Erythroblast (primary cell): ENCODE results near the gene SYNE2.

Experiments
- GATA1 ChIP-seq: IDR thresholded peaks from 2 replicates; pipeline ENCODE4 v1.6.1; 2011; ENCODE audit warnings: low read depth, mild to moderate bottlenecking, control low read depth, low read length, moderate library complexity
- POLR2A ChIP-seq: IDR thresholded peaks from 2 replicates; pipeline ENCODE4 v1.6.1; 2011; ENCODE audit warnings: mild to moderate bottlenecking, low read length

DNA sequence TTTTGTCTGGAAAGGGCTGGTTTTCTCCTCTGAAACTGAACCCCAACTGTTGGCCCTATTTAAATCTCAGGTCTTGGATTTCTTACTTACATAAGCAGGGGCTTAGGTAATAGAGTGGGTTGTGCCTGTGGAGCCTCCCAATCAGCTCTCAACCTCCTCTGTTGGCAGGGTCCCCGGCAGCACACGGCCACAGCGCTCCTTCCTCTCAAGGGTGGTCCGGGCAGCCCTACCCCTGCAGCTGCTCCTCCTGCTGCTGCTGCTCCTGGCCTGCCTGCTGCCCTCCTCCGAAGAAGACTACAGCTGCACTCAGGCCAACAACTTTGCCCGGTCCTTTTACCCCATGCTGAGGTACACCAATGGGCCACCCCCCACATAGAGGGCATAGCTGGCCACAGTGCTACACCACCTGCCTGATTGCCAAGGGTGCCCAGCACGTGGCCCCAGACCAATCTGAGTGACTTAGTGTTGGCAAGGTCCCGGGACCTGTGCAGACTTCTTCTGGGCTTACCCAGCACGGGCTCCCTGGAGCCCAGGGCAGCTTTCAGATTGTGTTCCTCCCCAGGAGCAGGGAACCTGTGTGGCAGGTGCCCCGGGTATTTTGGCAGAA, 372.4 kb downstream of the SYNE2 start:
- TF ChIP-seq POLR2A: no peak
- TF ChIP-seq GATA1: no peak
